Mesendoderm (in vitro differentiated cells): ENCODE measurements around the gene NRG3.
A peak's percentile ranks its signal among the peaks of the same experiment; 100 is the strongest.

Experiments used
- DNase-seq: peaks from one replicate; pipeline ENCODE4 v3.0.0; 2013
- H2AK5ac ChIP-seq: 2 replicates; pipeline ENCODE4 v1.6.1; 2013; ENCODE audit warnings: low read length, inconsistent platforms
- H2BK120ac ChIP-seq: 2 replicates; pipeline ENCODE4 v1.6.1; 2013; ENCODE audit warnings: low read depth, mild to moderate bottlenecking, low read length, moderate library complexity, mixed read lengths
- H2BK15ac ChIP-seq: replicated peaks from 2 replicates; pipeline ENCODE4 v1.6.1; 2013; ENCODE audit warnings: low read depth, mild to moderate bottlenecking, moderate library complexity
- H2BK5ac ChIP-seq: 2 replicates; pipeline ENCODE4 v1.6.1; 2013; ENCODE audit warnings: low read length, inconsistent platforms
- H3K18ac ChIP-seq: 2 replicates; pipeline ENCODE4 v1.6.1; 2013; ENCODE audit warnings: mild to moderate bottlenecking, low read length, mixed read lengths
- H3K23ac ChIP-seq: one replicate; pipeline ENCODE4 v1.6.1; 2013; ENCODE audit warnings: low read length
- H3K27ac ChIP-seq: 2 replicates; pipeline ENCODE4 v1.5.1; 2013; ENCODE audit warnings: low read depth, mild to moderate bottlenecking, inconsistent platforms, low read length, moderate library complexity
- H3K27me3 ChIP-seq: 2 replicates; pipeline ENCODE4 v1.6.1; 2013; ENCODE audit warnings: low read length, control low read depth, mild to moderate bottlenecking, inconsistent platforms; ENCODE audit not compliant: insufficient read depth, poor library complexity
- H3K36me3 ChIP-seq: 2 replicates; pipeline ENCODE4 v1.6.1; 2013; ENCODE audit warnings: low read length, inconsistent platforms; ENCODE audit not compliant: control insufficient read depth, insufficient read depth
- H3K4ac ChIP-seq: one replicate; pipeline ENCODE4 v1.6.1; 2013; ENCODE audit warnings: low read depth, mild to moderate bottlenecking, low read length, moderate library complexity
- H3K4me1 ChIP-seq: 2 replicates; pipeline ENCODE4 v1.6.1; 2013; ENCODE audit warnings: low read depth, low read length, inconsistent platforms; ENCODE audit not compliant: control insufficient read depth
- H3K4me2 ChIP-seq: 2 replicates; pipeline ENCODE4 v1.6.1; 2013; ENCODE audit warnings: low read length
- H3K4me3 ChIP-seq: 2 replicates; pipeline ENCODE4 v1.5.1; 2013; ENCODE audit warnings: mild to moderate bottlenecking, low read length
- H3K56ac ChIP-seq: one replicate; pipeline ENCODE4 v1.6.1; 2013; ENCODE audit warnings: low read length
- H3K79me1 ChIP-seq: 2 replicates; pipeline ENCODE4 v1.6.1; 2013; ENCODE audit warnings: low read length, inconsistent platforms
- H3K79me2 ChIP-seq: 2 replicates; pipeline ENCODE4 v1.6.1; 2013; ENCODE audit warnings: mild to moderate bottlenecking, low read length; ENCODE audit not compliant: control insufficient read depth, insufficient read depth
- H3K9ac ChIP-seq: 2 replicates; pipeline ENCODE4 v1.6.1; 2013; ENCODE audit warnings: low read length, inconsistent platforms
- H4K5ac ChIP-seq: one replicate; pipeline ENCODE4 v1.6.1; 2013; ENCODE audit warnings: low read length
- H4K8ac ChIP-seq: one replicate; pipeline ENCODE4 v1.6.1; 2013; ENCODE audit warnings: low read depth, mild to moderate bottlenecking, control low read depth, low read length, moderate library complexity
- WGBS: extraction: QIAGEN DNeasy Blood & Tissue Kit; methylation state at CpG from one replicate; pipeline ENCODE4 v1.1.7; 2013; ENCODE audit warnings: low lambda C conversion rate, missing lambda C conversion rate; ENCODE audit not compliant: insufficient coverage; ENCODE audit errors: extremely low coverage; 5-methylcytosine and 5-hydroxymethylcytosine counted together

Gene NRG3

DNA sequence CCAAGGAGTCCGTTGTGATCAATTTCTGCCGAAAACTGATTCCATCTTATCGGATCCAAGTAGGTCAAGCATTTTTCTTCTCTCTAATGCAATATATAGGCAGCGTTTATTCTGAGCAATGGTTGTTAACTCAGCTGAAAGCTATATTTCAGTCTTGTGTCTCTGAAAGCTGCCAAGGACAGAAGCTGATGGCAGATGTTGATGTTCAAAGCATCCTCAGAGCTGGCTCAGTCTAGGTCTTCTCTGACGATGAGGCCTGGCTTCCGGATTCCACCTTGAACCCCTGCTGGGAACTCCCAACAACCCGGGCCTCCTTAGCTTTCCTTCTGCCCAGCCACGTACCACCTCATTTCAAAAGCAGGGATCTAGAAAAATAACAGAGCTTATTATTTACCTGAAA lies 863.6 kb downstream of the NRG3 start:
- H2BK15ac ChIP-seq, result no peak overlapping the region
- H3K4me3 ChIP-seq, result no peak overlapping the region
- no peaks in the 10 kb centered on the region for H3K79me2 ChIP-seq
- H3K56ac ChIP-seq, result no peak overlapping the region
- no peak overlapping the region for H4K8ac ChIP-seq
- no peaks in the 10 kb centered on the region for H3K36me3 ChIP-seq
- no peaks in the 10 kb centered on the region for H3K4me1 ChIP-seq
- H2BK120ac ChIP-seq, result no peak overlapping the region
- H3K27ac ChIP-seq, result no peak overlapping the region
- no peaks in the 10 kb centered on the region for H3K79me1 ChIP-seq
- no peak overlapping the region for H4K5ac ChIP-seq
- peak; percentile 16 for DNase-seq
- no peak overlapping the region for H3K9ac ChIP-seq
- H2AK5ac ChIP-seq, result no peak overlapping the region
- no peaks in the 10 kb centered on the region for H3K27me3 ChIP-seq
- no CpG with 5 or more reads among the region's 8 CpGs for WGBS
- no peak overlapping the region for H3K4ac ChIP-seq
- H2BK5ac ChIP-seq, result no peak overlapping the region
- no peak overlapping the region for H3K23ac ChIP-seq
- no peak overlapping the region for H3K4me2 ChIP-seq
- no peak overlapping the region for H3K18ac ChIP-seq

- no peak overlapping the region for H3K27ac ChIP-seq
- no peak overlapping the region for H3K4me2 ChIP-seq
- no peaks in the 10 kb centered on the region for H3K4me1 ChIP-seq
- H4K5ac ChIP-seq, result no peak overlapping the region
- H2BK15ac ChIP-seq, result no peak overlapping the region
- no peaks in the 10 kb centered on the region for H3K27me3 ChIP-seq
- DNase-seq, result peak; percentile 69
- no peak overlapping the region for H4K8ac ChIP-seq
- no peak overlapping the region for H2BK5ac ChIP-seq
- no peak overlapping the region for H3K18ac ChIP-seq
- H2AK5ac ChIP-seq, result no peak overlapping the region
- H2BK120ac ChIP-seq, result no peak overlapping the region
- no peak overlapping the region for H3K4me3 ChIP-seq
- no peaks in the 10 kb centered on the region for H3K36me3 ChIP-seq
- H3K9ac ChIP-seq, result no peak overlapping the region
- no peaks in the 10 kb centered on the region for H3K79me1 ChIP-seq
- H3K23ac ChIP-seq, result no peak overlapping the region
- WGBS, result no CpG with 5 or more reads among the region's 4 CpGs
- H3K4ac ChIP-seq, result no peak overlapping the region
- H3K79me2 ChIP-seq, result no peaks in the 10 kb centered on the region
- H3K56ac ChIP-seq, result no peak overlapping the region
Measured at GRCh38 chr10:82742478-82742877, 867.5 kb downstream of the NRG3 start.

- H3K18ac ChIP-seq, result no peak overlapping the region
- no peak overlapping the region for H3K4ac ChIP-seq
- no peaks in the 10 kb centered on the region for H3K36me3 ChIP-seq
- H2BK5ac ChIP-seq, result no peak overlapping the region
- no peak overlapping the region for H3K23ac ChIP-seq
- H4K5ac ChIP-seq, result no peak overlapping the region
- no peak overlapping the region for H4K8ac ChIP-seq
- no peaks in the 10 kb centered on the region for H3K79me2 ChIP-seq
- WGBS, result no CpG with 5 or more reads among the region's 7 CpGs
- no peak for DNase-seq
- H2BK15ac ChIP-seq, result no peak overlapping the region
- H2BK120ac ChIP-seq, result no peak overlapping the region
- H3K4me3 ChIP-seq, result no peak overlapping the region
- H3K4me1 ChIP-seq, result no peaks in the 10 kb centered on the region
- H3K27me3 ChIP-seq, result no peaks in the 10 kb centered on the region
- no peak overlapping the region for H2AK5ac ChIP-seq
- no peak overlapping the region for H3K9ac ChIP-seq
- H3K79me1 ChIP-seq, result no peaks in the 10 kb centered on the region
- no peak overlapping the region for H3K27ac ChIP-seq
- no peak overlapping the region for H3K56ac ChIP-seq
- no peak overlapping the region for H3K4me2 ChIP-seq
Measured at GRCh38 chr10:82742898-82743297, 867.9 kb downstream of the NRG3 start.

GRCh38 chr10:82750538-82750937 lies 875.5 kb downstream of the NRG3 start:
- no peaks in the 10 kb centered on the region for H3K27me3 ChIP-seq
- no peaks in the 10 kb centered on the region for H3K36me3 ChIP-seq
- no peak overlapping the region for H3K18ac ChIP-seq
- H3K23ac ChIP-seq, result no peak overlapping the region
- H3K4ac ChIP-seq, result no peak overlapping the region
- no peak overlapping the region for H2BK5ac ChIP-seq
- no peaks in the 10 kb centered on the region for H3K79me1 ChIP-seq
- no peak overlapping the region for H2AK5ac ChIP-seq
- no peak overlapping the region for H3K4me3 ChIP-seq
- no peak overlapping the region for H2BK15ac ChIP-seq
- no peak overlapping the region for H3K56ac ChIP-seq
- no peak overlapping the region for H2BK120ac ChIP-seq
- H3K27ac ChIP-seq, result no peak overlapping the region
- no peak overlapping the region for H4K5ac ChIP-seq
- H3K79me2 ChIP-seq, result no peaks in the 10 kb centered on the region
- no peak overlapping the region for H3K9ac ChIP-seq
- H4K8ac ChIP-seq, result no peak overlapping the region
- DNase-seq, result no peak
- no peaks in the 10 kb centered on the region for H3K4me1 ChIP-seq
- H3K4me2 ChIP-seq, result no peak overlapping the region

- Histone ChIP-seq H3K27me3 (no peaks in the 10 kb centered on the region), H3K18ac (no peak overlapping the region), H3K4me1 (no peaks in the 10 kb centered on the region), H3K36me3 (no peaks in the 10 kb centered on the region), H3K23ac (no peak overlapping the region), H3K56ac (no peak overlapping the region), H3K27ac (no peak overlapping the region), H2BK15ac (no peak overlapping the region), H3K4ac (no peak overlapping the region), H4K5ac (no peak overlapping the region), H2BK5ac (no peak overlapping the region), H3K4me2 (no peak overlapping the region), H3K9ac (no peak overlapping the region), H3K79me2 (no peaks in the 10 kb centered on the region), H3K79me1 (no peaks in the 10 kb centered on the region), H2BK120ac (no peak overlapping the region), H3K4me3 (no peak overlapping the region), H2AK5ac (no peak overlapping the region), H4K8ac (no peak overlapping the region)
- WGBS, result no CpG with 5 or more reads among the region's 3 CpGs
- DNase-seq, result no peak
Measured at GRCh38 chr10:82757397-82757796, 882.4 kb downstream of the NRG3 start.

DNA sequence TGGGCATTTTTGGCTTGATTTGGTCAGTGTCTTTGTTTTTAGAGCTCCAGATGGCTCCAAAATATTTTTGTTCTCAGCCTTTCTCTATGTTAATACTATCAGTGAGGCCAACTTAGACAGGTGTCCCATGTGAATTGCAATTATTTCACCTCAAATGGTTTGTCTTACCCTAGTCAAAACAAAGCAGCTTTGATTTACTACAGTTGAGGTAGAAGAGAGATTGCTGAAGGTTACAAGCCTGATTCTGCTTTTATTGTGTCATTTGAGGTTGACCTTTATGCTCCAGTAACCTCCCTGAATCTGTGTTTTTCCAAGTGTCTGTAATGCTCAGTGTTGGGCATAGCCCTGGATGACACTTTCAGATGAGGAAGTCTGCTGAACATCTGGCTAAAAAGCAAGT lies 882.9 kb downstream of the NRG3 start:
- H3K18ac ChIP-seq, result no peak overlapping the region
- no peak overlapping the region for H4K5ac ChIP-seq
- no peak overlapping the region for H3K4me2 ChIP-seq
- no peak overlapping the region for H2BK5ac ChIP-seq
- no peaks in the 10 kb centered on the region for H3K36me3 ChIP-seq
- no peak overlapping the region for H3K23ac ChIP-seq
- no peak overlapping the region for H2AK5ac ChIP-seq
- no peak overlapping the region for H2BK120ac ChIP-seq
- H3K56ac ChIP-seq, result no peak overlapping the region
- no peaks in the 10 kb centered on the region for H3K4me1 ChIP-seq
- H3K27me3 ChIP-seq, result no peaks in the 10 kb centered on the region
- no peak overlapping the region for H3K9ac ChIP-seq
- no peaks in the 10 kb centered on the region for H3K79me2 ChIP-seq
- H3K4me3 ChIP-seq, result no peak overlapping the region
- DNase-seq, result no peak
- H4K8ac ChIP-seq, result no peak overlapping the region
- H3K79me1 ChIP-seq, result no peaks in the 10 kb centered on the region
- no peak overlapping the region for H2BK15ac ChIP-seq
- H3K4ac ChIP-seq, result no peak overlapping the region
- H3K27ac ChIP-seq, result no peak overlapping the region
